Limb (tissue), 2 donors: Measurements from ENCODE around the gene IL32.
A peak's percentile ranks its signal among the peaks of the same experiment; 100 is the strongest.

Source experiments
- DNase-seq, 2 donors: peaks; one replicate each; pipeline ENCODE4 v3.0.0-alpha.2; 2016; ENCODE audit errors: extremely low spot score in 2 of 2

The IL32 gene

GRCh38 chr16:3027983-3028715 is 37.3 kb upstream of the IL32 start:
- DNase-seq = peak in 1 of 2 donors; percentile 91

DNA sequence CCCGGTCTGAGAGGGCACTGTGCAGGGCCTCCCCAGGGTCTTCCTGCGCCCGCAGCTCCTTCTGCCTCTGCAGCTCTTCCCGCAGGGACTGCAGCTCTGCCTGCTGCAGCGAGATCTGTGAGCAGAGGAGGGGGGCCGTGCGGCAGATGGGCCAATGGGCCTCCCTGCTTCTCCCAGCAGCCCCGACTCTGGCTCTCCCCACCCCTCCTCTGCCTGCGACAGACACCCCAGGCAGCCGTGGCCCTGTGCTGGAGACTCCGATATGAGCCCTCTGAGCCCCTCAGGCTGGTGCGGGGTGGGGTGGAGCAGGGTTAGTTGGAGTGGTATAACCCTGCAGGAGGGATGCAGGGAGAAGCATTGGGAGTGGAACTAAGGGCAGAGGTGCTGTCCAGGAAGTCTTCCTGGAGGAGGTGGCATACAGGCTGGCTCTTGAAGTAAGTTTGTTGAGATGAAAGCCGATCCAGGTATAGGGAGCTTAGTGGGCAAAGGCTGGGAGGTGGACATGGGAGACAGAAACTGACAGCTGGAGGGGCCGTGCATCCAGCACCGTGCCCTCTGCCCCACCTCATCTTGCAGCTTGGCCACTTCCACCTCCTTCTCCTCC is 36.6 kb upstream of the IL32 start:
- DNase-seq = no peak

DNA sequence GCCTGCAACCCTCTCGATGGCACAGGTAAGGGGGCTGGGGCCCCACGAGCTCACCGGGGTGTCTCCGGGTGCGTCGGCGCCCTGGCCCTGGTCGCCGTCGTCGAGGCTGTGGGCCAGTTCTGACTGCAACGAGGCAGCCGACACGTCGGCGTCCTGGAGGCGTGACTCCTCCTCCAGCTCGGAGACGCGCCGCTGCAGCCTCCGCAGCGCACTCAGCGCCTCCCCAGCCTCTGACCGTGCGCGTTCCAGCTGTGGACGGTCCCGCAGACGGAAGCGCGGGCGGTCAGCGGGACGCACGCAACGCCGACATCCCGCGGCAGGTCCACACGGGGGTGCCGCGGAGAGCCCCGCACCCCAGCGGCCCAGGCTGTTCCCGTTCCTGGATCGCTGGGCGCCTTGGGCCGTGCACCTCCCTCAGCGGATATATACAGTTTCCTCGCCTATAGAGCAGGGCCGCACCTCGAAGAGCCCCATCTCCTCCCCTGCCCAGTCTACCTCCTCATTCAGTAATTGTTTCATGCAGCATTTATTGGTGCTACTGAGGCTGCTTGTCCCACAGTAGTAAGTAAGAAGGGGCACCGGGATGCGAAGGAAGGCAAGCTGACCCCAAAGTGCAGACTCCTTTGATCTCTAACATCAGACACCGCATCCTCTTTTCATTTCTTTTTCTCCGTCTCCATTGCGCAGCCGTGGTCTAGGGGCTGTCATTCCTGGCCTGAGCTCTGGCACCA is 35.8 kb upstream of the IL32 start:
- DNase-seq = no peak

DNA sequence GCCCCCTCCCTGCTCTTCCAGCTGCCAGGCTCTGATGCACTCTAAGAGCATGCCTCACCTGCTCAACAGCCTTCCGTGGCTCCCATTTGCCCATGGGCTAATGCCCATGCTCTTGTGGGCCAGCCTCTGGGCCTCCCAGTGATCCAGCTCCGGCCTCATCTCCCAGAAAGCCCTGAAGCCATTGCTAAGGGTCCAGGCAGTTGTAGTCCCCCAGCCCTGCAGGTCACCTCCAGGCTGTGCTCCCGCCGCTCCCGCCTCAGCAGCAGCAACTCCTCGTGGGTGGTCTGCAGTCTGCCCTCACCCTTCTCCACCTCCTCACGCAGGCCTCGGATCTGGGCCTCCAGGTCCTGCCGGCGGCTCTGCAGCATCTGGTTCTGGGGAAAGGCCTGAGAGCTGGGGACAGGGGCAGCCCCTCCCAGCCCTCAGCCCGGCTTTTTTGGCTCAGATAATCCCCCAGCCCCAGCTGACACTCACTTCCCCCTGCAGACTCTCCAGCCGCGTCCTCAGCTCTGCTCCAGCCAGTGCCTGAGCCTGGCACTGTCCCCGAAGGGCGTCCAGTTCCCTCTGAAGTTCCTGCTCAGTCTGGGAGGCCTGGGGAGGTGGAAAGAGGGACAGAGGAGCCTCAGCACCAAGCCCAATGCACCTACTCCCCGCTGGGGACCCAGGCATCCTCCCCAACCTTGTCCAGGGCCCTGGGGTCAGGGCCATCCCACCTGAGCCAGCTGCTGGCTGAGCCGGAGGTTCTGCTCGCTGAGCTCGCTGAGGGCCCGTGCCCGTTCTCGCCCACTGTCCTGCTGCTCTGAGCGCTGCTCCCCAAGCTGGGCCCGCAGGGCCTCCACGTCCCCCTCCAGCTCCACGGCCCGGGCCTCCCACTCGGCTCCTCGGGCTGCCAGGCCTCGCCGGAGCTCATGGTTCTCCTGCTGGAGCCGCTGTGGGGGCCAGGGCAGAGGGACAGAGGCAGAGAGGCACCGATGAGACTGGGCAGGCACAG is 34.9 kb upstream of the IL32 start:
- no peak for DNase-seq

GRCh38 chr16:3032624-3033023 is 32.8 kb upstream of the IL32 start:
- no peak for DNase-seq

GRCh38 chr16:3035289-3035971 is 30.0 kb upstream of the IL32 start:
- no peak for DNase-seq

DNA sequence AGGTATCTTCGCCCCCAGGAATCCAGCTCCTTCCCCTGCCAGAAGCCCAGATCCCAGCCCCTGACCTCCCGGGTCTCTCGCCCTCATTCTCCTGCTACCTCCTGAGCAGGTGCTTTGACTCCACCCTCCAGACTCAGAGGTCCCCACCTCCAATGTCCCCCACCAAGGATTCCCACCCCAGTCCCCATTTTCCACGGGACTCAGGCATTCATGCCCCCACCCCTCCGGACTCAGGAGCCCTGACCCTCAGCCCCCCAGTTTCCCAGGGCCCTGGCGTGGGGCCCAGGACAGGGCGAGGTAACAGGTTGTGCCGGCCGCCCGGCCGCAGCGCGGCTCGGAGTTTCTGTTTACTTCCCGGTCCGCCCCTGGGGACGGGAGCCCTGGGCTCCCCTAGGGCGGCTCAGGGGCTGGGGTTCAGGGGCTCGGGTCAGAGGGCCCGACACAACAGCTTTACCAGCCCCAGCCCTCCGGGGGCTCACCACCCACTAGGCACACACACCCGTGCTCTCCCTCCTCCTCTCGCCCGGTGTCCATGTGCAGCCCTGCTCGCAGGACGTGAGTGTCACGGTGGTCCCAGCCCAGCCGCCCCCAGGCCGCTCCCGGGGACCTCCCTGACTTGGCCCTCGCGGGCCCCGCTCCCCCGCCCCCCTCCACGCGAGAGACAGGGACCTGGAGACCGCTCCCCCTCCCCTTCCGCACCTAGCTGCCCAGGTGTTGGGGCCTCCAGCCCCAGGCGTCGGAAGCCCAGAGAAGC is 29.3 kb upstream of the IL32 start:
- no peak for DNase-seq

DNA sequence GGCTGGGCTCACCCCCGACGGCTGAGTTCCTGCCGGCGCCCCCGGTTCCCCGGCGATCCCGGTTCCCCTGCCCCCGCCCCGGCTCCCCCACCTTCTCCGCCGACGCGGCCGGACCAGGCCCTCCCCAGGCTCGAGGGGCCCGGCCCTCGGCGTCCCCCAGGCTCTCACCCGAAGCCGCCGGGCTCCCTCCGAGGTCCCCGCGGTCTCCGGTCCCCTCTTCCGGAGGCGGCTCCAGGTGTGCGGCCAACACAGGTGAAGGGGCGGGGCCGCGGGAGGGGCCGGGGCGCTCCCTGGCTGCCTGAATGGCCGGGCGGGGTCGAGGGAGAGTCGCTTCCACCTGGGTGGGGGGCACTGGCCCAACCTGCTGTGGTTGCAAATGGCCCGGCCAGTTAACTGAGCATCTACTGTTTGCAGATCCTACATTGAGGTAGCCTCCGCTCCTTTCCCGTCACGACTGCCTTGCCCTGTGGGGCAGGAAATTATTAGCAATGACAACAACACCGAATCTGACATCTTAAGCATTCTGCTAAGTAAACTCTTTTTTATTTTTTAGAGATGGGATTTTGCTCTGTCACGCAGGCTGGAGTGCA is 28.6 kb upstream of the IL32 start, which contains the start of gene BICDL2:
BICDL2 (minus strand) TSS at position 219 of the 590 bp plus-strand sequence. CDS start 1,448 bp downstream, outside the sequence.
- no peak for DNase-seq

GRCh38 chr16:3038256-3038655 is 27.2 kb upstream of the IL32 start:
- no peak for DNase-seq

DNA sequence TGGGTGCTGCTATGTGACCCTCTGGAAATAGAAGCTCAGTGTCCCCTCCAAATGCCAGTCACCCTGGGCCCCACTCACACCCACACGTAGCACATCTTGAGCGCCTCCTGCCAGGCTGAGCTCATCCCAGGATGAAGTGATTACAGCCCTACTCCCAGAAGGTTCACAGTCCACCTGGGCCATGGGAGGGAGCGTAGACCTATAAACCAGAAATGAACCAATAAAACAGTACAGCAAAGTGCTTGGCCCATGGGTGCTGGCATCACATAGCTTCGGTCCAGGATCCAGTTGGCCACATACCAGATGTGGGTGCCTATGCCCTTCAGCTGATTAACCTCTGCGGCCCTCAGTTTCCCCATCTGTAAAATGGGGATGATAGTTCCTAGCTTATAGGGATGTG is 26.5 kb upstream of the IL32 start:
- DNase-seq = no peak

DNA sequence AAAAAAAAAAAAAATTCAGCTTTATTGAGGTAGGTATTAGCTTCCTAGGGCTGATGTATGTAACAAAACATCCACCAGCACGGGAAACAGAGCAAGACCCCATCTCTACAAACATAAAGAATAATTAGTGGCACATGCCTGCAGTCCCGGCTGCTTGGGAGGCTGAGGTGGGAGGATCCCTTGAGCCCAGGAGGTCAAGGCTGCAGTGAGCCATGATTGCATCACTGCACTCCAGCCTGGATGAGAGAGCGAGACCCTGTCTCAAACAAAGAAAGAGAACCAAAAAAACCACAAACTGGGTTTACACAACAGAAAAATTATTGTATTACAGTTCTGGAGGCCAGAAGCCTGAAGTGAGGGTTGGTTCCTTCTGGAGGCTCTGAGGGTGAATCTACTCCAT is 23.1 kb upstream of the IL32 start:
- DNase-seq = no peak

DNA sequence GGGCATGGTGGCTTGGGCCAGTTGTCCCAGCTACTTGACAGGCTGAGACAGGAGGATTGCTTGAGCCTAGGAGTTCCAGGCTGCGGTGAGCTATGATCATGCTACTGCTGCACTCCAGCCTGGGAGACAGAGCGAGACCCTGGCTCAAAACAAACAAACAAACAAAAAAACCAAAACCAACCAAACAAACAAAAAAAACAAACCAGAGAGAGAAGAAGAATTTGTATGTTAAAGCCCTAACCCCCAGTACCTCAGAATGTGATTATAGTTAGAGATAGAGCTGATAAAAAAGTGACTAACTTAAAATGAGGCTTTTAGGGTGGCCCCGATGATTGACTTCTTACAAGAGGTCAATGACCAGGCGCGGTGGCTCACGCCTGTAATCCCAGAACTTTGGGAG is 20.7 kb upstream of the IL32 start:
- DNase-seq = no peak

DNA sequence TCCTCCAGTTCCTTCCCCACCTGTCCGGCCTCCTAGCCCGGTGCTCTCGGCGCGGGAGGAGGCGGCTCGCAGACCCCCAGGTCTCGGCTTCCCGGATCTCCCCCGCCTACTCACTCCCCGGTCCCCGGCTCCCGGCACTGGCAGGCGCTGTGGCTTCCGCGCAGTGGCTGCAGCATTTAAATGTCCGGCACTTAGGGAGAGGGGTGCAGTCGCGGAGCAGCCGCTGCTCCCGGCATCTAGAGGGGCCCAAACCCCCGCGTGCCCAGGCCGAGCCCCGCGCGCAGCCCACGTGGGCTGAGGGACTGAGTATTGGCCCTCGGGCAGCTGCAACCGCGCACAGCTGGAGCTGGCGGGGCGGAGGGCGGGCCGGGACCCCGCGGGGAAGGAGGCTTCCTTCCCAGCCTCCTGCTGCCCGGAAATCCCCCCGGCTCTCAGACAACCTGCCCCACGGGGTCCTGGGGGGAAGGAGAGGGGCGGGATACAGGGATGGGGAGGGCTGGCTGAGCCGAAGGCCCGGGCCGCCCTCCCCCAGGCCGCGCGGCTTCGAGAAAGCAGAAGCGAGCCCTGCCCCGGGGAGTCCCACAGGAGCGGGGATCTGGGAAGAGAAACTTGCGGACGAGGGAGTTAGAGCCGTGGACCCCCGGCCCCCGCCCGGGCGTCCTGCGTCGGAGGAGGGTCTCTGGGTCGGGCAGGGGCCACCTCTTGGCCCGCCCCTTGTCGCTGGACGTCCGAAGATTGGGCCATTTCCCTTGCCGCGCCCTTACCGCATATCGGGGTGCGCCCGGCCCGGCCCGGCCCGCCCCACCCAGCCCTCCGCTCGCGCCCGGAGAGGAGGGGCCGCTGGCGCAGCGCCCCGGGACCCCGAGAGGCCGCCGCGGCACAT is 19.4 kb upstream of the IL32 start, which contains the start of gene MMP25:
MMP25 (plus strand) TSS at position 804 of the 883 bp plus-strand sequence. CDS start 357 bp downstream, outside the sequence.
- DNase-seq = no peak

DNA sequence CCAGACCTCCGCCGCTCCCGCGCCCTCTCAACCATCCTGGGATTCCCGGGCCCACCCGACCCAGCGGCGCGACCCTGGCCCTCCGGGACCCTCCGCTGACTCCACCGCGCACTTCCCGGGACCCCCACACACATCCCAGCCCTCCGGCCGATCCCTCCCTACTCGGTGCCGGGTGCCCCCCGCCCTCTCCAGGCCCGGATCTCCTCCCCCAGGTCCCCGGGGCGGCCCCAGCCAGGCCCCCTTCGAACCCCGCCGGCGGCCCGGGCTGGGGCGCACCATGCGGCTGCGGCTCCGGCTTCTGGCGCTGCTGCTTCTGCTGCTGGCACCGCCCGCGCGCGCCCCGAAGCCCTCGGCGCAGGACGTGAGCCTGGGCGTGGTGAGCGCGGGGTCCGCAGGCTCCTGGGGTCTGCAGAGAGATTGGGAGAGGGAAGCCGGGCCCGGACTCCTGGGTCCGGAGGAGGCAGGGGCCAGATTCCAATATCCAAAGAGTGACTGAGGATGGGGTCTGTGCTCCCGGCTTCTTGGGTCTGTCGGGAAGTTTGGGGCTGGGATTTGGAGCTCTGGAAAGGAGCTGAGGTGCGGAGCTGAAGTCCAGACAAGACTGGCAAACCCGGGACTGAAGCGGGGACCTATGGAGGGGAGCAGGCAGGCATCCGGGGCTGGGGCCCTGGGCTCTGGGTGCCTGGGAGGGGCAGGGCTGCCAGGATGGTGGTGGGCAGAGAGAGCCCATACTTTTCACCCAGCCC is 18.6 kb upstream of the IL32 start:
- no peak for DNase-seq

DNA sequence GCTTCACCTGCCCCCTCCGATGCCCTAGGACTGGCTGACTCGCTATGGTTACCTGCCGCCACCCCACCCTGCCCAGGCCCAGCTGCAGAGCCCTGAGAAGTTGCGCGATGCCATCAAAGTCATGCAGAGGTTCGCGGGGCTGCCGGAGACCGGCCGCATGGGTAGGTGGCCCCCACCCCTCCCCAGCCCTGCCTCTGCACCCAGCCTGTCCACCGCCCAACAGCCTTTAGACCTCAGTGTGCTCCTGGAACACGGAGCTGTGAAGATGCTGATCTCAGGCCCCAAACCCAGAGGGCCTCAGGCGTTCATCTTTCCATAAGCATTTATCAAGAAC is 18.1 kb upstream of the IL32 start:
- no peak for DNase-seq

- no peak for DNase-seq
These were observed 15.4 kb upstream of the IL32 start for GRCh38 chr16:3049921-3050481.

DNA sequence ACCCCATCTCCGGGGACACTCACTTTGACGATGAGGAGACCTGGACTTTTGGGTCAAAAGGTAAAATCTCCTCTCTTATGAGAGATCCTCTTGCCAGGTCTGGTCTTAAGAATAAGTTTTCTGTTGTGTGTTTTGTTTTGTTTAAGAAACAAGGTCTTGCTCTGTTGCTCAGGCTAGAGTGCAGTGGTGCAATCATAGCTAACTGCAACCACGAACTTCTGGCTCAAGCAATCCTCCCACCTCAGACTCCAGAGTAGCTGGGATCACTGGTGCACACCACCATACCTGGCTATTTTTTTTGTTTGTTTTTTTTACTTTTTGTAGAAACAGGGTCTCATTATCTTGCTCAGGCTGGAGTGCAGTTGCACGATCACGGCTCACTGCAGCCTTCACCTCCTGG is 15.0 kb upstream of the IL32 start:
- no peak for DNase-seq

- DNase-seq = no peak
These were observed 14.4 kb upstream of the IL32 start for GRCh38 chr16:3051009-3051408.
